Activated CD8-positive, alpha-beta T cell treated with anti-CD3 and anti-CD28 coated beads for 36 hours (primary cell): ENCODE results near the gene CASQ2. TPM values are rescaled to one million over a fixed set of nuclear protein-coding genes. Genes with fewer than 3 reads are reported as not detected.

ENCODE experiments used
- ATAC-seq: fragments of 200-7000 bp; cut with Tn5 transposase; one replicate; pipeline ENCODE4 v1.10.0; 2021; ENCODE audit warnings: mild to moderate bottlenecking, moderate library complexity
- CTCF ChIA-PET: fragments of 350-600 bp; sonication (Branson Sonifier 250); formaldehyde crosslinking; loops from one replicate; lab custom pipeline; 2021; ENCODE audit warnings: antibody characterized with exemption; lab: Charles Lee
- POLR2A ChIA-PET: fragments of 350-600 bp; sonication (Branson Sonifier 250); formaldehyde crosslinking; loops from one replicate; lab custom pipeline; 2021; ENCODE audit warnings: antibody characterized with exemption; lab: Charles Lee
- DNase-seq: peaks from one replicate; pipeline ENCODE4 v3.0.0-alpha.2; 2020
- H3K27ac Mint-ChIP-seq: one replicate; pipeline ENCODE4 v1.8.0; 2021; ENCODE audit warnings: mild to moderate bottlenecking, mixed read lengths
- H3K27me3 Mint-ChIP-seq: one replicate; pipeline ENCODE4 v1.8.0; 2021; ENCODE audit warnings: mixed read lengths
- H3K36me3 Mint-ChIP-seq: one replicate; pipeline ENCODE4 v1.8.0; 2021; ENCODE audit warnings: low read depth, mixed read lengths
- H3K4me1 Mint-ChIP-seq: one replicate; pipeline ENCODE4 v1.8.0; 2021; ENCODE audit warnings: low read depth, mixed read lengths
- H3K4me3 Mint-ChIP-seq: one replicate; pipeline ENCODE4 v1.8.0; 2021; ENCODE audit warnings: mild to moderate bottlenecking, moderate library complexity, mixed read lengths
- H3K9me3 Mint-ChIP-seq: one replicate; pipeline ENCODE4 v1.8.0; 2021; ENCODE audit warnings: mixed read lengths
- CTCF ChIP-seq: fragments of 200-600 bp; IDR thresholded peaks from one replicate; pipeline ENCODE4 v1.8.0; 2022; ENCODE audit warnings: antibody characterized with exemption, mild to moderate bottlenecking
- intact Hi-C: fragments of 100-400 bp; cut with micrococcal nuclease; formaldehyde crosslinking; loops from one replicate; pipeline ENCODE4 v1.10.0; 2022
- total RNA-seq, 2 experiments: library from RNA; stranded (reverse); gene quantifications; one replicate each; pipeline ENCODE4 v1.2.3, GENCODE V29; 2021

CASQ2 gene
- total RNA-seq, 2 experiments from 2014 or later = not detected

GRCh38 chr1:115680730-115681111 lies 87.8 kb downstream of the CASQ2 start:
- no peak for TF ChIP-seq CTCF
- no peaks in the 10 kb centered on the region for H3K27me3 Mint-ChIP-seq
- H3K27ac Mint-ChIP-seq = no peak overlapping the region
- no peaks in the 10 kb centered on the region for H3K9me3 Mint-ChIP-seq
- no peaks in the 10 kb centered on the region for H3K36me3 Mint-ChIP-seq
- CTCF ChIA-PET = interaction anchor here (1.0 kb wide), 1 partner anchor 85 kb away, joined by 3 read pairs; no protein-coding TSS in a partner anchor
- intact Hi-C loops = no loop called here
- H3K4me1 Mint-ChIP-seq = no peaks in the 10 kb centered on the region
- no peak for ATAC-seq
- POLR2A ChIA-PET = no interaction called here
- H3K4me3 Mint-ChIP-seq = no peak overlapping the region
- no peak for DNase-seq

GRCh38 chr1:115679141-115679611 lies 89.3 kb downstream of the CASQ2 start:
- Mint-ChIP-seq H3K9me3 (no peaks in the 10 kb centered on the region), H3K4me1 (no peaks in the 10 kb centered on the region), H3K36me3 (no peaks in the 10 kb centered on the region), H3K4me3 (no peak overlapping the region), H3K27me3 (no peaks in the 10 kb centered on the region), H3K27ac (no peak overlapping the region)
- TF ChIP-seq CTCF = no peak
- DNase-seq = no peak
- CTCF ChIA-PET = interaction anchor here (1.1 kb wide), 1 partner anchor 27 kb away, joined by 3 read pairs; no protein-coding TSS in a partner anchor
- POLR2A ChIA-PET = no interaction called here
- ATAC-seq = no peak
- intact Hi-C loops = no loop called here

- TF ChIP-seq CTCF = no peak
- H3K4me3 Mint-ChIP-seq = no peak overlapping the region
- H3K4me1 Mint-ChIP-seq = no peaks in the 10 kb centered on the region
- H3K9me3 Mint-ChIP-seq = no peaks in the 10 kb centered on the region
- no peaks in the 10 kb centered on the region for H3K27me3 Mint-ChIP-seq
- POLR2A ChIA-PET = no interaction called here
- no peaks in the 10 kb centered on the region for H3K36me3 Mint-ChIP-seq
- H3K27ac Mint-ChIP-seq = no peak overlapping the region
- intact Hi-C loops = no loop called here
- ATAC-seq (no peak), DNase-seq (no peak)
- CTCF ChIA-PET = no interaction called here
Observed at GRCh38 chr1:115678141-115678540, 90.4 kb downstream of the CASQ2 start.

GRCh38 chr1:115677565-115677964 lies 90.9 kb downstream of the CASQ2 start:
- intact Hi-C loops = no loop called here
- Mint-ChIP-seq H3K27ac (no peak overlapping the region), H3K9me3 (no peaks in the 10 kb centered on the region)

GRCh38 chr1:115677182-115677555 lies 91.3 kb downstream of the CASQ2 start:
- H3K4me3 Mint-ChIP-seq = no peak overlapping the region
- intact Hi-C loops = no loop called here
- no peaks in the 10 kb centered on the region for H3K9me3 Mint-ChIP-seq
- TF ChIP-seq CTCF = no peak
- DNase-seq = no peak
- no peaks in the 10 kb centered on the region for H3K36me3 Mint-ChIP-seq
- H3K27ac Mint-ChIP-seq = no peak overlapping the region
- CTCF ChIA-PET = no interaction called here
- POLR2A ChIA-PET = no interaction called here
- H3K4me1 Mint-ChIP-seq = no peaks in the 10 kb centered on the region
- H3K27me3 Mint-ChIP-seq = no peaks in the 10 kb centered on the region
- ATAC-seq = no peak

More at GRCh38 chr1:115677565-115677964, 90.9 kb downstream of the CASQ2 start:
- CTCF ChIA-PET = no interaction called here
- no peak for TF ChIP-seq CTCF
- no peaks in the 10 kb centered on the region for H3K27me3 Mint-ChIP-seq
- no peak for ATAC-seq
- no peak overlapping the region for H3K4me3 Mint-ChIP-seq
- POLR2A ChIA-PET = no interaction called here
- no peak for DNase-seq
- H3K36me3 Mint-ChIP-seq = no peaks in the 10 kb centered on the region
- no peaks in the 10 kb centered on the region for H3K4me1 Mint-ChIP-seq
